Endothelial cell of umbilical vein (primary cell): ENCODE data around the gene PRDM12. TPM values are rescaled to one million over a fixed set of nuclear protein-coding genes. Genes with fewer than 3 reads are reported as not detected.

Source experiments
- BruUV-seq: library from RNA; stranded (reverse); fragments of 400-500 nt; replicated peaks from 2 replicates; lab custom pipeline; 2021; lab: Mats Ljungman, UMichigan
- CTCF ChIA-PET: fragments of 300-600, 350-600 bp; sonication (Branson Sonifier 250); formaldehyde crosslinking; loops from one replicate; lab custom pipeline; 2021; ENCODE audit warnings: antibody characterized with exemption, inconsistent platforms; lab: Charles Lee
- POLR2A ChIA-PET: fragments of 300-600, 350-600 bp; sonication (Branson Sonifier 250); formaldehyde crosslinking; loops from one replicate; lab custom pipeline; 2021; ENCODE audit warnings: antibody characterized with exemption, inconsistent platforms; lab: Charles Lee
- DNase-seq: peaks from one replicate; pipeline ENCODE4 v3.0.0-alpha.2; 2011; ENCODE audit warnings: low read depth, low spot score
- FAIRE-seq: peaks from 2 replicates; lab custom pipeline; 2011; peaks lifted over from hg19 to GRCh38; lab: Jason Lieb, UNC
- H2AFZ ChIP-seq: 2 replicates; pipeline ENCODE4 v1.6.0; 2012; ENCODE audit warnings: low read depth, low read length, control low read depth, inconsistent platforms
- H3K27ac ChIP-seq: 2 replicates; pipeline ENCODE4 v1.5.1; 2011; ENCODE audit warnings: low read depth, mild to moderate bottlenecking, control low read depth, low read length, moderate library complexity; ENCODE audit not compliant: insufficient read depth
- H3K27me3 ChIP-seq, 2 experiments: 2 replicates each; pipeline versions ENCODE4 v1.6.0 to v1.6.1; 2011; ENCODE audit warnings: low read length in 2 of 2, mixed read lengths in 1 of 2; ENCODE audit not compliant: control insufficient read depth in 2 of 2, insufficient read depth in 2 of 2
- H3K36me3 ChIP-seq, 2 experiments: 2 replicates in 1 of 2; 3 replicates in 1 of 2; pipeline ENCODE4 v1.5.1; 2011; ENCODE audit warnings: low read length in 2 of 2, mild to moderate bottlenecking in 1 of 2, moderate library complexity in 1 of 2; ENCODE audit not compliant: control insufficient read depth in 2 of 2, insufficient read depth in 2 of 2; ENCODE audit errors: extremely low read depth in 1 of 2
- H3K4me1 ChIP-seq: 3 replicates; pipeline ENCODE4 v1.5.1; 2011; ENCODE audit warnings: mild to moderate bottlenecking, low read length; ENCODE audit not compliant: control insufficient read depth, insufficient read depth; ENCODE audit errors: extremely low read depth
- H3K4me2 ChIP-seq: 2 replicates; pipeline ENCODE4 v1.6.1; 2011; ENCODE audit warnings: low read length, control low read depth, mixed read lengths; ENCODE audit not compliant: insufficient read depth
- H3K4me3 ChIP-seq, 3 experiments: fragments of 200-600 bp in 1 of 3; sonication (generic), shearing (Covaris generic) in 1 of 3; replicated peaks in 1 of 3; 2 replicates each; pipeline ENCODE4 v1.5.1; 2011 to 2016; ENCODE audit warnings: control low read depth in 3 of 3, low read length in 3 of 3, mild to moderate bottlenecking in 2 of 3, inconsistent platforms in 1 of 3, low read depth in 1 of 3, moderate library complexity in 1 of 3; ENCODE audit not compliant: insufficient read depth in 1 of 3
- H3K79me2 ChIP-seq: 2 replicates; pipeline ENCODE4 v1.6.0; 2012; ENCODE audit warnings: low read length, inconsistent platforms; ENCODE audit not compliant: control insufficient read depth, insufficient read depth
- H3K9ac ChIP-seq: replicated peaks from 2 replicates; pipeline ENCODE3; 2011; ENCODE audit warnings: low read length, control low read depth; ENCODE audit not compliant: insufficient read depth; ENCODE audit errors: extremely low read depth
- H3K9me1 ChIP-seq: replicated peaks from 3 replicates; pipeline ENCODE4 v1.6.0; 2011; ENCODE audit warnings: mild to moderate bottlenecking, low read length; ENCODE audit not compliant: control insufficient read depth, insufficient read depth; ENCODE audit errors: extremely low read depth
- H3K9me3 ChIP-seq: replicated peaks from 2 replicates; pipeline ENCODE4 v1.5.1; 2012; ENCODE audit warnings: low read length, inconsistent platforms; ENCODE audit not compliant: control insufficient read depth, insufficient read depth
- H4K20me1 ChIP-seq: replicated peaks from 2 replicates; pipeline ENCODE3; 2011; ENCODE audit warnings: mild to moderate bottlenecking, low read length; ENCODE audit not compliant: control insufficient read depth, insufficient read depth; ENCODE audit errors: extremely low read depth
- EZH2 ChIP-seq: IDR thresholded peaks from 2 replicates; pipeline ENCODE4 v1.6.1; 2012; ENCODE audit warnings: borderline replicate concordance, low read depth, mild to moderate bottlenecking, moderate library complexity, low read length, inconsistent platforms; ENCODE audit not compliant: severe bottlenecking
- FOS ChIP-seq: IDR thresholded peaks from 2 replicates; pipeline ENCODE4 v1.6.1; 2011; ENCODE audit warnings: mild to moderate bottlenecking, low read length, moderate library complexity, borderline replicate concordance; ENCODE audit not compliant: insufficient read depth
- GATA2 ChIP-seq: IDR thresholded peaks from 2 replicates; pipeline ENCODE4 v1.7.0; 2011; ENCODE audit warnings: low read depth, mild to moderate bottlenecking, moderate library complexity, mixed read lengths, low read length; ENCODE audit not compliant: insufficient read length, insufficient read depth
- JUN ChIP-seq: IDR thresholded peaks from 2 replicates; pipeline ENCODE4 v1.6.1; 2011; ENCODE audit warnings: borderline replicate concordance, low read depth; ENCODE audit not compliant: insufficient read length, insufficient read depth
- MYC ChIP-seq: IDR thresholded peaks from one replicate; pipeline ENCODE4 v1.6.1; 2011; ENCODE audit warnings: mild to moderate bottlenecking, low read depth, low read length
- POLR2A ChIP-seq: IDR thresholded peaks from 2 replicates; pipeline ENCODE4 v1.6.1; 2012; ENCODE audit warnings: low read depth, mild to moderate bottlenecking, control low read depth, low read length
- POLR2AphosphoS5 ChIP-seq: IDR thresholded peaks from 2 replicates; pipeline ENCODE4 v1.6.1; 2012; ENCODE audit warnings: low read depth, mild to moderate bottlenecking, control low read depth, low read length, moderate library complexity; ENCODE audit not compliant: insufficient read depth
- dilution Hi-C: fragments of 300-500 bp; cut with MboI; formaldehyde crosslinking; loops from one replicate; pipeline ENCODE4 v1.15.0; 2019; ENCODE audit warnings: low sequenced_read_pairs; ENCODE audit not compliant: extremely low pct_ligation_motif_present
- intact Hi-C: fragments of 100-400 bp; cut with micrococcal nuclease; formaldehyde crosslinking; loops from one replicate; pipeline ENCODE4 v1.10.0; 2022
- polyA plus RNA-seq, 4 experiments: library from polyadenylated mRNA; depleted of rRNA in 3 of 4; stranded (reverse) in 3 of 4; unstranded in 1 of 4; fragments of >200 nt; gene quantifications; 2 replicates each; pipeline versions ENCODE4 v1.2.1 to v1.2.3, GENCODE V29; 2011 to 2012; ENCODE audit warnings: missing spikeins in 1 of 4
- total RNA-seq: library from RNA; stranded (reverse); gene quantifications from 2 replicates; pipeline ENCODE4 v1.2.3, GENCODE V29; 2021
- TF ChIP-seq, protein P1 (sequence below): IDR thresholded peaks from 2 replicates; pipeline ENCODE4 v1.6.1; 2011; ENCODE audit not compliant: insufficient read depth, insufficient read length
- TF ChIP-seq, protein P2 (sequence below), 2 donors: IDR thresholded peaks; 1 replicate in 1 of 2; 2 replicates in 1 of 2; pipeline ENCODE4 v1.5.1; 2011; ENCODE audit warnings: low read length in 2 of 2, mild to moderate bottlenecking in 2 of 2, moderate library complexity in 2 of 2, control low read depth in 1 of 2, inconsistent platforms in 1 of 2, low read depth in 1 of 2; ENCODE audit not compliant: insufficient read depth in 1 of 2; ENCODE audit errors: extremely low read depth in 1 of 2

Gene PRDM12
- total and polyA plus RNA-seq, 2 donors (not counting 3 experiments of a cell fraction or from before 2014, with no cell fraction given): not detected

DNA sequence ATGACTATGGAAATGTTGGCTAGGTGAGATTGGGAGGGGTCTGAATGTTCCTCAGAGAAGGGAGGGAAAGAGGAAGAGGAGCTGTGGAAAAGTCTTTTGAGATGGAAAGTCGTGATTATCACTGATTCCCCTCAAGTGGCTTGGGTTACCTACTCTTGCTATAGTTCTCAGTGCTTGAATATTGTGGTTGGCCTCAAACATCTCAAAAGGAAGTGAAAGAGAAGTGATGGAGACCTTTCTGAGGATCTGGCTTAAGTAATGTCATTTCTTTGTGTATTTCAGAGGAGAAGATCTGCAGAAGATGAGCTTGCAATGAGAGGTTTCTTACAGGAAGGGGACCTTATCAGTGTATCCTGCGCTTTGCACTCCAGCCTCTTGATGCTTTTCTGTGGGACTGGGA, 34.7 kb downstream of the PRDM12 start:
- H4K20me1 ChIP-seq: no peaks in the 10 kb centered on the region
- peaks cover 47% of the 10 kb centered on the region for H3K79me2 ChIP-seq
- CTCF ChIA-PET: interaction anchor here (0.7 to 13.9 kb wide), 7 partner anchors 8 to 347 kb away, joined by 3 to 327 read pairs (median 7); no protein-coding TSS in a partner anchor
- no peak overlapping the region for H3K4me3 ChIP-seq
- POLR2A ChIA-PET: no interaction called here
- no peak overlapping the region for H3K9ac ChIP-seq
- DNase-seq (no peak), FAIRE-seq (no peak)
- H3K4me1 ChIP-seq: peaks cover 6% of the 10 kb centered on the region
- H3K27ac ChIP-seq: no peak overlapping the region
- dilution Hi-C loops: loop anchor here (25.0 kb wide), 1 partner anchor 163 kb away; no protein-coding TSS in a partner anchor
- H3K9me3 ChIP-seq: no peaks in the 10 kb centered on the region
- no peaks in the 10 kb centered on the region for H3K27me3 ChIP-seq
- no TSS peak for BruUV-seq
- no peak overlapping the region for H2AFZ ChIP-seq
- H3K9me1 ChIP-seq: no peaks in the 10 kb centered on the region
- TF ChIP-seq EZH2 (no peak), JUN (no peak), POLR2A (no peak), POLR2AphosphoS5 (no peak), MYC (no peak), GATA2 (no peak), FOS (no peak)
- TF ChIP-seq, protein P1, sequence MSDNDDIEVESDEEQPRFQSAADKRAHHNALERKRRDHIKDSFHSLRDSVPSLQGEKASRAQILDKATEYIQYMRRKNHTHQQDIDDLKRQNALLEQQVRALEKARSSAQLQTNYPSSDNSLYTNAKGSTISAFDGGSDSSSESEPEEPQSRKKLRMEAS: no peak
- TF ChIP-seq, protein P2, sequence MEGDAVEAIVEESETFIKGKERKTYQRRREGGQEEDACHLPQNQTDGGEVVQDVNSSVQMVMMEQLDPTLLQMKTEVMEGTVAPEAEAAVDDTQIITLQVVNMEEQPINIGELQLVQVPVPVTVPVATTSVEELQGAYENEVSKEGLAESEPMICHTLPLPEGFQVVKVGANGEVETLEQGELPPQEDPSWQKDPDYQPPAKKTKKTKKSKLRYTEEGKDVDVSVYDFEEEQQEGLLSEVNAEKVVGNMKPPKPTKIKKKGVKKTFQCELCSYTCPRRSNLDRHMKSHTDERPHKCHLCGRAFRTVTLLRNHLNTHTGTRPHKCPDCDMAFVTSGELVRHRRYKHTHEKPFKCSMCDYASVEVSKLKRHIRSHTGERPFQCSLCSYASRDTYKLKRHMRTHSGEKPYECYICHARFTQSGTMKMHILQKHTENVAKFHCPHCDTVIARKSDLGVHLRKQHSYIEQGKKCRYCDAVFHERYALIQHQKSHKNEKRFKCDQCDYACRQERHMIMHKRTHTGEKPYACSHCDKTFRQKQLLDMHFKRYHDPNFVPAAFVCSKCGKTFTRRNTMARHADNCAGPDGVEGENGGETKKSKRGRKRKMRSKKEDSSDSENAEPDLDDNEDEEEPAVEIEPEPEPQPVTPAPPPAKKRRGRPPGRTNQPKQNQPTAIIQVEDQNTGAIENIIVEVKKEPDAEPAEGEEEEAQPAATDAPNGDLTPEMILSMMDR (IDR thresholded peaks at IDR 0.05; ENCODE audit: extremely low read depth in 1 of 2, insufficient read depth in 1 of 2, low read depth in 1 of 2, low read length in 2 of 2): no peak
- no peak overlapping the region for H3K4me2 ChIP-seq
- intact Hi-C loops: loop anchor here (5.0 kb wide), 1 partner anchor 348 kb away; no protein-coding TSS in a partner anchor
- peaks cover 26 to 44% of the 10 kb centered on the region in 2 experiments for H3K36me3 ChIP-seq
